Lung (tissue), 12 donors: ENCODE results near the gene CEP290. TPM values are rescaled to one million over a fixed set of nuclear protein-coding genes. Genes with fewer than 3 reads are reported as not detected.
"Not testable (repeated sequence)": the region's sequence is repeated elsewhere in the genome, so short reads cannot be mapped to it uniquely, and the experiment has no call there.

Source experiments
- ATAC-seq: fragments of 200-7000 bp; cut with Tn5 transposase; one replicate; pipeline ENCODE4 v1.9.1; 2020; ENCODE audit warnings: moderate number of reproducible peaks; ENCODE audit not compliant: insufficient read depth, low FRiP score
- DNase-seq, 3 donors: peaks; one replicate each; pipeline ENCODE4 v3.0.0-alpha.2; 2013 to 2017
- H3K27ac ChIP-seq, 2 donors: one replicate each; pipeline ENCODE4 v1.5.1; 2013; ENCODE audit warnings: mild to moderate bottlenecking in 2 of 2, moderate library complexity in 2 of 2, control low read depth in 1 of 2, inconsistent platforms in 1 of 2, low read depth in 1 of 2, low read length in 1 of 2
- H3K27me3 ChIP-seq, 3 donors: one replicate each; pipeline ENCODE4 v1.5.1; 2013; ENCODE audit warnings: low read length in 2 of 3; ENCODE audit not compliant: control insufficient read depth in 3 of 3, insufficient read depth in 3 of 3
- H3K36me3 ChIP-seq, 4 donors: one replicate each; pipeline ENCODE4 v1.5.1; 2013; ENCODE audit warnings: low read length in 4 of 4, mild to moderate bottlenecking in 1 of 4, moderate library complexity in 1 of 4; ENCODE audit not compliant: control insufficient read depth in 4 of 4, insufficient read depth in 4 of 4
- H3K4me1 ChIP-seq, 5 donors: one replicate each; pipeline ENCODE4 v1.5.1; 2013; ENCODE audit warnings: low read length in 5 of 5, mild to moderate bottlenecking in 2 of 5, moderate library complexity in 1 of 5; ENCODE audit not compliant: control insufficient read depth in 5 of 5, insufficient read depth in 5 of 5
- H3K4me3 ChIP-seq: one replicate; pipeline ENCODE4 v1.5.1; 2013; ENCODE audit warnings: mild to moderate bottlenecking, control low read depth, moderate library complexity
- H3K9ac ChIP-seq, 2 donors: one replicate each; pipeline ENCODE4 v1.5.1; 2013; ENCODE audit warnings: low read length in 2 of 2, control low read depth in 1 of 2; ENCODE audit not compliant: insufficient read depth in 1 of 2
- H3K9me3 ChIP-seq, 4 donors: one replicate each; pipeline ENCODE4 v1.5.1; 2013; ENCODE audit warnings: low read length in 3 of 4, mild to moderate bottlenecking in 1 of 4, moderate library complexity in 1 of 4; ENCODE audit not compliant: control insufficient read depth in 4 of 4, insufficient read depth in 3 of 4
- CTCF ChIP-seq: IDR thresholded peaks from 2 replicates; pipeline ENCODE4 v1.5.1; 2012; ENCODE audit warnings: mild to moderate bottlenecking; ENCODE audit errors: control extremely low read depth, extremely low read depth
- WGBS, 2 donors: extraction: QIAGEN DNeasy Blood & Tissue Kit; methylation state at CpG; one replicate each; pipeline ENCODE4 v1.1.7; 2013; 5-methylcytosine and 5-hydroxymethylcytosine counted together
- polyA plus RNA-seq, 2 donors: library from polyadenylated mRNA; stranded (reverse); fragments of 200-250 nt; gene quantifications; one replicate each; pipeline ENCODE4 v1.2.1, GENCODE V29; 2013
- total RNA-seq, 2 donors: library from RNA; depleted of rRNA in 1 of 2; stranded (reverse); fragments of >200 nt in 1 of 2; gene quantifications; one replicate each; pipeline ENCODE4 v1.2.1, GENCODE V29; 2014 to 2021
- donor health status: control.
- donor health status: control.
- donor health status: Bipolar disorder and iron deficiency.
- donor health status: healthy.
- donor health status: DM: yes; HTN: yes; CAD: no.

Gene CEP290
- total and polyA plus RNA-seq, 4 donors, result 4.2 to 45.0 (median 10.0) TPM

GRCh38 chr12:88035907-88036289 is 106.0 kb downstream of the CEP290 start:
- peaks cover 0 to 3% (median 0%) of the 10 kb centered on the region in 4 donors for H3K36me3 ChIP-seq
- peak in 1 of 3 donors; percentile 32 for DNase-seq
- ATAC-seq, result peak; percentile 9
- no peaks in the 10 kb centered on the region for H3K27me3 ChIP-seq
- H3K9ac ChIP-seq, result peak overlapping the region; percentile 51 to 88
- no peak for TF ChIP-seq CTCF
- 5 to 7% methylated on average over 5 of the region's 5 CpGs for WGBS, 2 donors
- peaks cover 0 to 21% (median 8%) of the 10 kb centered on the region in 5 donors for H3K4me1 ChIP-seq
- H3K27ac ChIP-seq, result peak overlapping the region; percentile 76 to 87
- H3K9me3 ChIP-seq, result no peaks in the 10 kb centered on the region
- H3K4me3 ChIP-seq, result peak overlapping the region; percentile 87

GRCh38 chr12:88035271-88035906 is 106.5 kb downstream of the CEP290 start:
- Histone ChIP-seq H3K36me3 (peaks cover 0 to 3% (median 0%) of the 10 kb centered on the region in 4 donors), H3K4me3 (peak overlapping the region; percentile 87), H3K27me3 (no peaks in the 10 kb centered on the region), H3K9me3 (no peaks in the 10 kb centered on the region), H3K9ac (peak overlapping the region; percentile 51 to 88), H3K27ac (peak overlapping the region; percentile 76 to 87), H3K4me1 (peaks cover 0 to 21% (median 8%) of the 10 kb centered on the region in 5 donors)
- WGBS, 2 donors, result 0% methylated on average over 54 of the region's 54 CpGs
- ATAC-seq (peak; percentile 100), DNase-seq (peak; percentile 92 to 94 (median 92))
- no peak for TF ChIP-seq CTCF

- H3K4me3 ChIP-seq, H3K27me3 ChIP-seq, H3K36me3 ChIP-seq, H3K9me3 ChIP-seq, DNase-seq, ATAC-seq, H3K9ac ChIP-seq, H3K27ac ChIP-seq, H3K4me1 ChIP-seq: not testable (repeated sequence)
- WGBS, 2 donors, result 88 to 91% methylated on average over 3 of the region's 3 CpGs
Observed at GRCh38 chr12:88031161-88031560, 110.7 kb downstream of the CEP290 start.

- no peak for DNase-seq
- WGBS, 2 donors, result 52% methylated on average over 3 of the region's 3 CpGs
Observed at GRCh38 chr12:88029093-88029665, 112.7 kb downstream of the CEP290 start, which contains the start of gene C12orf50. Gene C12orf50, minus strand, starts transcription at chr12:88029401. Its CDS starts 2,439 bp downstream, at chr12:88026962.

More at GRCh38 chr12:88029093-88029665, 112.7 kb downstream of the CEP290 start, which contains the start of gene C12orf50:
- no peaks in the 10 kb centered on the region for H3K36me3 ChIP-seq
- H3K27ac ChIP-seq, result no peak within 1 kb of the TSS
- TF ChIP-seq CTCF, result no peak
- no peak within 1 kb of the TSS for H3K4me3 ChIP-seq
- ATAC-seq, result no peak
- H3K27me3 ChIP-seq, result no peaks in the 10 kb centered on the region
- H3K4me1 ChIP-seq, result no peaks in the 10 kb centered on the region
- no peaks in the 10 kb centered on the region for H3K9me3 ChIP-seq
- H3K9ac ChIP-seq, result no peak within 1 kb of the TSS
